Activated T-cell treated with anti-CD3 and anti-CD28 coated beads for 4 hours (primary cell): Measurements from ENCODE around the gene ZNF471.

Source experiments
- DNase-seq: peaks from one replicate; pipeline ENCODE4 v3.0.0-alpha.2; 2020

ZNF471 gene

GRCh38 chr19:56577719-56578602 is 70.3 kb downstream of the ZNF471 start:
- no peak for DNase-seq
